NK-92 (cell line): ENCODE measurements around the gene KANK3.
"Not testable (repeated sequence)": the region's sequence is repeated elsewhere in the genome, so short reads cannot be mapped to it uniquely, and the experiment has no call there.

Source experiments
- DNase-seq: peaks from one replicate; lab custom pipeline; 2025; ENCODE audit not compliant: unreplicated experiment; lab: John Stamatoyannopoulos, UW

Gene KANK3

DNA sequence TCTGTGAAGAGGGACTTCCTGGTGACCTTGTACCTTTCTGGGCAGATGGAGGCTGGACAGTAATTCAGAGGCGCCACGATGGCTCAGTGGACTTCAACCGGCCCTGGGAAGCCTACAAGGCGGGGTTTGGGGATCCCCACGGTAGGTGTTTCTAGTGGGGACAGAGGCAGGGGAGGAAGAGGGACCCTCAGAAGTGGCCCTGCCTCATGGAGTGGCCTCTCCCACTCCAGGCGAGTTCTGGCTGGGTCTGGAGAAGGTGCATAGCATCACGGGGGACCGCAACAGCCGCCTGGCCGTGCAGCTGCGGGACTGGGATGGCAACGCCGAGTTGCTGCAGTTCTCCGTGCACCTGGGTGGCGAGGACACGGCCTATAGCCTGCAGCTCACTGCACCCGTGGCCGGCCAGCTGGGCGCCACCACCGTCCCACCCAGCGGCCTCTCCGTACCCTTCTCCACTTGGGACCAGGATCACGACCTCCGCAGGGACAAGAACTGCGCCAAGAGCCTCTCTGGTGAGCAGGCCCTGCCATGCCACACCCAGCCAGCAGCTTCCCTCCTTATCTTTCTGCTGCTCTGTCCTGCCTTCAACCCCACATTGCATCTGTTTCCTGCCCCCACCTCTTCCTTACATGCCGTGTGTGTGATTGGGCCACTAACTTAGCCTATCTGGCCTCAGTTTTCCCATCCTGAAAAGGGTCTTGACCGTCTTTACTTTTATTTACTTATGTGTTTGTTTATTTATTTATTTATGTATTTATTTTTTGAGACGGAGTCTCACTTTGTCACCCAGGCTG is 28.1 kb upstream of the KANK3 start:
- no peak for DNase-seq

DNA sequence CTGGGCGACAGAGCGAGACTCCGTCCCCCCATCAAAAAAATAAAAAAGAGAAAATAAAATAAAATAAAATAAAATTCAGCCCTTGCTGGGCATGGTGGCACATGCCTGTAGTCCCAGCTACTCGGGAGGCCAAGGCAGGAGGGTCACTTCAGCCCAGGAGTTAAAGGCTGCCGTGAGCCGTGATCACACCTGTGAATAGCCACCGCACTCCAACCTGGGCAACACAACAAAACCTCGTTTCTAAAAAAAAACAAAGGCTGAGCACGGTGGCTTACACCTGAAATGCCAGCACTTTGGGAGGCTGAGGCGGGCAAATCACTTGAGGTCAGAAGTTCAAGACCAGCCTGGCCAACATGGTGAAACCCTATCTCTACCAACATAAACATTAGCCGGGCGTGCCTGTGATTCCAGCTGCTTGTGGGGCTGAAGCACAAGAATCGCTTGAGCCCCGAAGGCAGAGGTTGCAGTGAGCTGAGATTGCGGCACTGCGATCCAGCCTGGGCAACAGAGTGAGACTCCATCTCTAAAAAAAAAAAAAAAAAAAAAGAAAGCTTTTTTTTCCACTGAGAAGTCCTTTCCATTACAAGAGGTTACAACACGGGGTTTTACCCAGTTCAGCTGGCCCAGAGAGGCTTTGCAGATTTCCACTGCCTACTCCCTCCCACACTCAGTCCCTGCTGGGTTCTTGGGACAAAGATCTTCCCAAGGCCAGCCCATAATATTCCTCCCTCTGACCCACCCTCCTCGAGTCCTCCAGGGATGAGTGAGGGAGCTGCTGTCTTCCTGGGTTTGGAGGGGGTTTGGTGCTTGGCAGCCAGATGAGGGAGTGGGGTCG is 27.3 kb upstream of the KANK3 start:
- no peak for DNase-seq

DNA sequence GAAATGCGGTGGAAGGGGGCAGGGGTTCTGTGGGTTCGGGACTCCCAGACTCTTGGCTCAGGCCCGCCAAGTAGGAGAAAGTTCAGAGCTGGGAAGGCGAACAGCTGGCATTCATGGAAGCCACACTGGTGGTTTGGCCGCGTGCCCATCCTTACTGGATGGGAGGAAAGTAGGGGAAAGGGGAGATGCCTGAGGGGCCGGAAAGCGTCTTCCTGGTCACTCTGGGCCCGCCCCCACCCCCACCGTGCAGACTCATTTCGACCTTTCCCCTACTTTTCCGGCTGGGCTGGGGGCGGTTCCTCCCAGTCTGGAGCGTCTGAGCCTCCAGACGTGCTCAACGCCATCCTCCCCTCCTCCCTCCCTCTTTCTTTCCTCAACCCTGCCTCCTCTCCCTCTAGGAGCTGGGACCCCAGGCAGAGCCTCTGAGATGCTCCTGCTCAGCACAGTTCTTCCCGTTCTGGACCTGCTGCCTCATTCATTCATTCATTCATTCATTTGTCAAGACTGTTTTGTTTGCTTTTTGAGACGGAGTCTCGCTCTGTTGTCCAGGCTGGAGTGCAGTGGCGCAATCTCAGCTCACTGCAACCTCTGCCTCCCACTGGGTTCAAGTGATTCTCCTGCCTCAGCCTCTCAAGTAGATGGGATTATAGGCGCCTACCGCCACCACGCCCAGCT is 24.4 kb upstream of the KANK3 start:
- no peak for DNase-seq

DNA sequence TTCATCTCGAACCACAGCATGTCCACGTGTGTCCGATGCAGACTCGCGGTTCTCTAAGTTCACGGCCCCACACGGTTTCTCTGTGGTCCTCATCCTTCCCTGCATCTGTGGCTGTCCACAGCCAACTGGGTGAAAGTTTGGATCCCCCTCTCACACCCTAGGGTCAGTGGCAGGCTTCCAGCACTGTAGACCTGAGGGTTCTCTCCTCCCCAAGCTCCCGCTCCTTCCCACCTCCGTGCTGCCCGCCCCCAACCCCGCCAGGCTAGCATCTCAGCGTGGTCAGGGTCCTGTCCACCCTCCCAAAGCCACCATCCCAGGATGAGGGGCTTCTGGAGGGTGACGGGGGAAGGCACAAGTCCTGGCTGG is 23.9 kb upstream of the KANK3 start:
- DNase-seq, result no peak

DNA sequence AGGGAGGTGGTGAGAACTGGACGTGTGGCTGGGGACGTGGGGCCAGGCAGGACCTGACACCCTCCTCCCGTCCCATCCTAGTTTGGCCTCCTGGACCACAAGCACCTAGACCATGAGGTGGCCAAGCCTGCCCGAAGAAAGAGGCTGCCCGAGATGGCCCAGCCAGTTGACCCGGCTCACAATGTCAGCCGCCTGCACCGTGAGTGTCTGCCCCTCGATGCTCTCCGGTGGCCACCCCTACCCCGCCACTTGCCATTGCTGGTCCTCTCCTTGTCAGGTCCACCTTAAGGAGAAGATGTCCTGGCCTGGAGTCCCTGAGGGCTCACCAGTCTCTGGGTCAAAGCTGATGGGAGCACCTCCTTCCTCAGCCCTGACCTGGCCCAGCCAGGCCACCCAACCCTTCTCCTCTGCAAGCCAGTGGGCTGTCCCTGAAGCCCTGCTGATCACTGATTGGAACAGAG is 23.1 kb upstream of the KANK3 start:
- no peak for DNase-seq

DNA sequence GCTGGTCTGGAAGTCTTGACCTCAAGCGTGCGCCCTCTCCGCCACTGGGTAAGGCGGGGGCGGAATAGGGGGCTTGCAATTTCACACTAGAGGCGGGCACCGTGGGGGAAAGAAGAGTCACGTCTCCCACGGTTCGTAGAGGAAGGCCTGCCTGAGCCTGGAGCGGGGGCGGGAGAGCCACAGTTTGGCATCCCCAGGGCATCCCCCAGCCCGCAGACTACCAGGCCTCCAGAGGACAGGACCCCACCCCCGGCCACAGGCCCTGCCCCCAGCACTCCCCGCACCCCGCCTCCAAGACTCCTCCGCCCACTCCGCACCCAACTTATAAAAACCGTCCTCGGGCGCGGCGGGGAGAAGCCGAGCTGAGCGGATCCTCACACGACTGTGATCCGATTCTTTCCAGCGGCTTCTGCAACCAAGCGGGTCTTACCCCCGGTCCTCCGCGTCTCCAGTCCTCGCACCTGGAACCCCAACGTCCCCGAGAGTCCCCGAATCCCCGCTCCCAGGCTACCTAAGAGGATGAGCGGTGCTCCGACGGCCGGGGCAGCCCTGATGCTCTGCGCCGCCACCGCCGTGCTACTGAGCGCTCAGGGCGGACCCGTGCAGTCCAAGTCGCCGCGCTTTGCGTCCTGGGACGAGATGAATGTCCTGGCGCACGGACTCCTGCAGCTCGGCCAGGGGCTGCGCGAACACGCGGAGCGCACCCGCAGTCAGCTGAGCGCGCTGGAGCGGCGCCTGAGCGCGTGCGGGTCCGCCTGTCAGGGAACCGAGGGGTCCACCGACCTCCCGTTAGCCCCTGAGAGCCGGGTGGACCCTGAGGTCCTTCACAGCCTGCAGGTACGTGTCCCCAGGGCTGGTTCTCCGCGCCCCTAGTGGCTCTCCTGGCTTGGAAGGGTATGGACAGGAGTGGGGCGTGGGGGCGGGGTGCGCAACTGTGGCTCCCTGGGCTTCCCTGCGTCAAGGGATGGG is 21.0 kb upstream of the KANK3 start, which contains the start of gene ANGPTL4:
ANGPTL4 (plus strand) TSS at position 353 of the 969 bp plus-strand sequence; CDS start at position 520, 167 bp downstream.
- DNase-seq, result no peak

DNA sequence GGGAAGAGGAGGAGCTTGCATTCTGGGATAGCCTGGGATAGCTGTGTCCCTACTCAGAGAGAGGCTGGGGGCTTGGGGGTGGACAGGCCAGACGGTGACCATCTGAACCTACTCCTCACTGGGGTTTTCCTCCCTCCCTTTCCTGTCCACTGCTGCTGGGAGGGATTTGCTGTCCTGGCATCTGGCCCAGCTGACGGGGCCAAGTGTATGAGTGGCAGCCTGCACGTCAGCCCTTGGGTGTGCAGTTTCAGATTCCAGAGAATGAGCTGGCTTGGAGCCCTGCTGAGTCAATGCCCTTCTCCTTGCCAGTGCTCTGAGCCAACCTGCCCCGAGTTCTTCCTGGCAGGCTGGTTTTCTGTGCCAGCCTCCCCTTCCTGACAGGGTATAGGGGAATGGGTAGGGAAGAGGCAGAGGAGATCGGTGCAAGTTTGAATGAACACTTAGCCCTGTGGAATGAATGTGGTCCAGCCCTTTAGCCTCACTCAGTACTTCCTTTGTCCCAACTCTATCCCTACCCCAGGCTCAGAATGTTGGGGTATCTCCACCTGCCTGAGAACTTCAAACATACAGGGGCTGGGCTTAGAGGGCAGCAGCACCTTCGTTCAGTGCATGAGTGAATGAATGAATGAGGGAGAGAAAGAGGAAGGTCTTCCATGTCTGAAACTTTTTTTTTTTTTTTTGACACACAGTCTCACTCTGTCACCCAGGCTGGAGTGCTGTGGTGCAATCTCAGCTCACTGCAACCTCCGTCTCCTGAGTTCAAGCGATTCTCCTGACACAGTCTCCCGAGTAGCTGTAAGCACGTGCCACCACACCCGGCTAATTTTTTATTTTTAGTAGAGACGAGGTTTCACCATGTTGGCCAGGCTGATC is 19.1 kb upstream of the KANK3 start:
- no peak for DNase-seq

DNA sequence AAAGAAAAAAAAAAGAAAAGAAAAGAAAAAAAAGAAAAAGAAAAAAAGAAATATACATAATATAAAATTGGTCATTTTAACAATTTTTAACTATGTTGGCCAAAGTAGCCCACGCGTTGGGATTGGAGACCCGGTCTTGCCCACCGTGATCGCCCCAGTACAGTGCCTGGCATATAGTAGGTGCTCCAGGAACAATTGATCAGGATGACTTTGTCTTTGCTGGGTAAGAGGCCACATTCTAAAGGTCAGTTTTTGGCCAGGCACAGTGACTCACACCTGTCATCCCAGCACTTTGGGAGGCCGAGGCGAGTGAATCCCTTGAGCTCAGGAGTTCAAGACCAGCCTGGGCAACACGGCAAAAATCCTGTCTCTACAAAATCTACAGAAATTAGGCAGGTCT is 17.1 kb upstream of the KANK3 start:
- DNase-seq, result no peak

DNA sequence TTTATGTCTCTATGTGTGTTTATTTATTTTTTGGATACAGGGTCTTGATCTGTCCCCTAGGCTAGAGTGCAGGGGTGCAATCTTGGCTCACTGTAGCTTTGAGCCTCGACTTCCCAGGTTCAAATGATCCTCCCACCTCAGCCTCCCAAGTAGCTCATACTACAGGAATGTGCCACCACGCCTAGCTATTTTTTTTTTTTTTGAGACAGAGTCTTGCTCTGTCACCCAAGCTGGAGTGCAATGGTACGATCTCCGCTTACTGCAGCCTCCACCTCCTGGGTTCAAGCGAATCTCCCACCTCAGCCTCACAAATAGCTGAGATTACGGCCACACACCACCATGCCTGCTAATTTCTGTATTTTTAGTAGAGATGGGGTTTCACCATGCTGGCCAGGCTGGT is 15.9 kb upstream of the KANK3 start:
- DNase-seq, result no peak

DNA sequence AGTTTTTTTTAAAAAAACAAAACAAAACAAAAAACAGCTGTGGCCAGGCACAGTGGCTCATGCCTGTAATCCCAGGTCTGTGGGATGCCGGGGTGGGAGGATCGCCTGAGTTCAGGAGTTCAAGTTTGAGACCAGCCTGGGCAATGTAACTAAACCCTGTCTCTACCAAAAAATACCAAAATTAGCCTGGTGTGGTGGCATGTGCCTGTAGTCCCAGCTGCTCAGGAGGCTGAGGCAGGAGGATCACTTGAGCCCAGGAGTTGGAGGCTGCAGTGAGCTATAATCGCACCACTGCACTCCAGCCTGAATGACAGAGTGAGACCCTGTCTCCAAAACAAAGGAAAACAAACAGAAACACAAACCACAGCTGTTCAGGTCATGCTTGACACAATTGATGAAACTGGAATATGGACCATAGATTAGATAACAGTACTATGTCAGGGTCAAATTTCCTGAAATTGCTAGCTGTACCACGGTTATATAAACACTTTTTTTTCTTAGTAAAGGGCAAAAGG is 14.0 kb upstream of the KANK3 start:
- no peak for DNase-seq

DNA sequence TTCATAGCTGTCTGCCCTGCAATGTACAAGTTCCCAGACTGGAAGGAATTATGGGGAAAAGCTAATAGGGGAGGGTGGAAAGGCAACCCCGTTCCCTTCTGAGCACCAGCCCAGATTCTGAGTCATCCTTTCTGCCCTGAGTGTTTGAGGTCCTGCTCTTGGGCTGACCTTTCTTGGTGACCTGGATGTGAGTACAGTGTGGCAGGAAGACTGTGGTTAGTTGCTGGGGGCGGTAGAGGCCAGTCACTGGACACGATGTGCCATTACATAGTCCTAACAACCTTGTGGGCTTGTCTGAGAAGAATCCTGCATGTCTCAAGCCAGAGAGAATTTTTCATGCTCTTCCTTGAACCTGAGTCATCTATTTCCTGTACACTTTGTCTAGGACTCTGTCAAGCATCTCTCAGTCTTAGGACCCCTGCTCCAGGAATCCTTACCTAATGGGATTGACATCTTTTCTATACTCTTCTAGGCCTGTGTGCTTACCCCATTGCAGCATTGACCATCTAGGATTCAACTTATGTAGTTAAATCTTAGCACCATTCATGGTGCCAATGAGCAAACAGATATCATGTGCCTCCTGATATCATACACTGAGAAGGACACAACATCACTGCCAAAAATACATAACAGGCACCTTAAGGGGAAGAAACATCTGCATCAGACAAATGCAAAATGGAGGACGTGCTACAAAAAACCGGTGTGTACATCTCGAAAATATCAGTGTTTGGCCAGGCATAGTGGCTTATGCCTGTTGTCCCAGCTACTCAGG is 12.8 kb upstream of the KANK3 start:
- DNase-seq, result no peak

DNA sequence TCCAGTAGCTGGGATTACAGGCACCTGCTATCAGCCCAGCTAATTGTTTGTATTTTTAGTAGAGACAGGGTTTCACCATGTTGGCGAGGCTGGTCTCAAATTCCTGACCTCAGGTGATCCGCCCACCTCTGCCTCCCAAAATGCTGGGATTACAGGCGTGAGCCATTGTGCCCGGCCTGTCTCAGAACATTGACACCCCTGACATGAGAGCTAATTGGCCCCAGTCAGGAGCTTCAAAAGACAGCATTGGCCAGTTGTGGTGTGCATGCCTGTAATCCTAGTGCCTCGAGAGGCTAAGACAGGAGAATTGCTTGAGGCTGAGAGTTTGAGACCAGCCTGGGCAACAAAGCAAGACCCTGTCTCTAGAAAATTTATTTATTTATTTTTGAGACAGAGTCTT is 9.8 kb upstream of the KANK3 start:
- not testable (repeated sequence) for DNase-seq

DNA sequence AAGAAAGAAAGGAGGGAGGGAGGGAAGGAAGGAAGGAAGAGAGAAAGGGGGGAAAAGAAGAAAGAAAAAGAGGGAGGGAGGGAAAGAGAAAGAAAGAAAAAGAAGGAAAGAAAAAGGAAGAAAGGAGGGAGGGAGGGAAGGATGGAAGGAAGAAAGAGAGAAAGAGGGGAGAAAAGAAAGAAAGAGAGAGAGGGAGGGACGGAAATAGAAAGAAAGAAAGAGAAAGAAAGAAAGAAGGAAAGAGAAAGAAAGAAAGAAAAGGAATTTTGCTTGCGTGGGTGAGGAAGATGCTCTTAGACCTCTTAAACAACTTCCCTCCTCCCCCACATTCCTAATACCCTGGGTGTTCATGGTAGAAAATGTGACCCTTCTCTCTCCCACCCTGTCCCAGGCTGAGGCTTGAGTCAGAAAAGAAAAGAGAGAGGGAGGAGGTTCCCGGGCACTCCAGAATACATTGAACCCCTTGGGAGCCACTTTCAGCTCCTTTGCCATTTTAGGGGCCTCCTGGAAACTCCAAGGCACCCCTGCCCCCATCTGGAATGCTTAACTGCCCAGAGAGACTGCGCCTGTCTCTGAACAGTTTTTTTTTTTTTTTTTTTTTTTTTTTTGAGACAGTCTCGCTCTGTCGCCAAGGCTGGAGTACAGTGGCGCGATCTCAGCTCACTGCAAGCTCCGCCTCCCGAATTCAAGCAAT is 9.2 kb upstream of the KANK3 start:
- no peak for DNase-seq

DNA sequence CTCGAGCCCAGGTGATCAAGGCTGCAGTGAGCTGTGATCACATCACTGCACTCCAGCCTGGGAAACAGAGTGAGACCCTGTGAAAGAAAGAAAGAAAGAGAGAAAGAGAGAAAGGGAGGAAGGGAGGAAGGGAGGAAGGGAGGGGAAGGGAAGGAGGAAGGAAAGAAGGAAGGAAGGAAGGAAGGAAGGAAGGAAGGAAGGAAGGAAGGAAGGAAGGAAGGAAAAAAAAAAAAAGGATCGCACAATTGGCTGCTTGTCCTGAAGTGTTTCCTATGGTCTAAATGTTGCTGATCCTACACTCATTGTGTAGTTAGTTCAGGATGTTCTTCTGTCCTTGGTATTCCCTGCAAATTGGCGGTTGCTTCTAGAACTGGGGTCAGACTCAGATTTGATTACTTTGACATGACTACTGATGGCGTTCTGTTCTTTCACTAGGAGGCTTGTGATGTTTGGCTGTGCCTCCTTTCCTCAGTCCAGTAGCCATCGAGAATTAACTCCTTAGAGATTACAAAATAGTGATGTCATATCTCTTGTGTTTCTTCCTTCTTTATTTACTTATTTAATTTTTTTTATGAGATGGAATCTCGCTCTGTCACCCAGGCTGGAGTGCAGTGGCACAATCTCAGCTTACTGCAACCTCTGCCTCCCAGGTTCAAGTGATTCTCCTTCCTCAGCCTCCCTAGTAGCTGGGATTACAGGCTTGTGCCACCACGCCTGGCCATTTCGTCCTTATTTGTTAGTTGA is 6.7 kb upstream of the KANK3 start:
- not testable (repeated sequence) for DNase-seq

DNA sequence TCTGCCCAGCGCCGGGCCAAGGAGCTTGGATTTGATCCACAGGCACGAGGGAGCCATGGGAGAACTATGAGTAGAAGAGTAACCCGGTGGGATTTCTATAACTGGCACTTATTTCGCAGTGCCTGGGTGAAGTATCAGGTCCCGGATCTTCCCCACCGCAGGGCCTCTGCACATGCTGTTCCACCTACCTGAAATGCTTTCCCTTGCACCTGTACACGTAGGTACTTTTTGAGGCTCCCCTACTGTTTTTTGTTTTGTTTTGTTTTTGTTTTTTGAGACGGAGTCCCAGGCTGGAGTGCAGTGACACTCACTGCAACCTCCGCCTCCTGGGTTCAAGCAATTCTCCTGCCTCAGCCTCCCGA is 402 bp upstream of the KANK3 start:
- no peak for DNase-seq

DNA sequence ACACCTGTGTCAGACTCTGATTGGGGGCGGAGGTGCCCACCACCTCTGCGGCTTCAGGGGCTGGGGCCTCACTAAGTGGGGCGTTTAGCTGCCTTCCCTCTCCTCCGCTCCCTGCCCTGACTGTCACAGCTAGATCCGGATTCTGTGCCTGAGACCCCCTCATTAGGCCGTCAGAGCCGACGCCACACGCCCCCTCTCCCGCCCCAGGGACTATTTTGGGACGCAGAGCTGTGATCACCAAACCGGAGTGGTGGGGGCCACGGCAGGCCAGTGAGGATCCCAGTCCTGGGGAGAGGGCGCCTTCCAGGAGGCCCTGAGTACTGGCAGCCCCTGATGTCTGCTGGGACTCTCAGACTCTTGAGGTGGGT is 762 bp downstream of the KANK3 start:
- DNase-seq, result no peak

DNA sequence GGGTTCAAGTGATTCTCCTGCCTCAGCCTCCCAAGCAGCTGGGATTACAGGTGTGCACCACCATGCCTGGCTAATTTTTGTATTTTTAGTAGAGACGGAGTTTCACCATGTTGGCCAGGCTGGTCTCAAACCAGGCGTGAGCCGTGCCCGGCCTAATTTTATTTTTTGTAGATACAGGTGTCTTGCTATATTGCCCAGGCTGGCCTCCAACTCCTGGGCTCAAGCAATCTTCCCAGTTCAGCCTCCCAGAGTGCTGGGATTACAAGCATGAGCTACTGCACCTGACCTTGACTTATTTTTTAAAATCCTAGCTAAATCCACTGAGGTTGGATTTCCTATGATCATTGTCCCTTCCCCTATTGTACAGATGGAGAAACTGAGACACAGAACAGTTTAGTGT is 1.6 kb downstream of the KANK3 start:
- DNase-seq, result not testable (repeated sequence)
